Measurements from ENCODE around the gene MYH9.
"Not testable (repeated sequence)": the region's sequence is repeated elsewhere in the genome, so short reads cannot be mapped to it uniquely, and the experiment has no call there.

Gene MYH9

DNA sequence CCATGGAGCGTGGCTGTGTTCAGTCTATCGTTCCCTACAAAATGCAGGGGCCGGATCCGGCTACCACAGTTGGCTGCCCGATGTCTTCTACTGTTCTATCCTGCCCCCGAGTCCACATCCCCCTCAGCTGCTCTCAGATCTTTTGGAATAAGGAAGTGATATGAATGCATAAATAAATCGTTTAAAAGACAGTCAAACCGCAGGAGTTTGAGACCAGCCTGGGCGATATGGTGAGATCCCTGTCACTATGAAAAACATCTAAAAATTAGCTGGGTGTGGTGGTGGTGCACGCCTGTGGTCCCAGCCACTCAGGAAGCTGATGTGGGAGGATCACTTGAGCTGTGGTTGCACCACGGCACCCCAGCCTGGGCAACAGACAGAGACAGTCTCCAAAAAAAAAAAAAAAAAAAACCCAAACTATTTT is 97.8 kb downstream of the MYH9 start:
- DNase-seq = not testable (repeated sequence)

DNA sequence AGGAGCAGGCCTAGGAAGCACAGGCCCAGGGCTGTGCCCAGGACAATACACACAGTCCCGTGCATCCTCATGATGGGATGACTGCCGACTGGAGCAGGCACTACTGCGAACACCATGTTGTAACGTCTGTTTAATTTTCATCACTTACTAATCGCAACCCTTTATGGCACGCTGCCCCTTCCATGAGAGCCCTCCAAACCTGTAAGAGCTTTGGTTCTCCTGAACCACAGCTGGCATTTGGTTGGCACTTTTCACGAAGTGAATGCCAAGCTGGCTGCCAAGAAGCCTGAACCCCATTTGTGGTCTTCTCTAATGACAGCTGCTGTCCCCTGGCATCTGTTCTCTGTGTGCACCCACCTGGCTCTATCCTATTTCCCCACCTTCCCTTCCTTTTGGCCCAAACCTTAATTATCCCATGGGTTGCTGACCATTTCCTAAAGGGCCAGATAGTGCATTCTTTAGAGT is 98.3 kb downstream of the MYH9 start:
- DNase-seq = no peak

DNA sequence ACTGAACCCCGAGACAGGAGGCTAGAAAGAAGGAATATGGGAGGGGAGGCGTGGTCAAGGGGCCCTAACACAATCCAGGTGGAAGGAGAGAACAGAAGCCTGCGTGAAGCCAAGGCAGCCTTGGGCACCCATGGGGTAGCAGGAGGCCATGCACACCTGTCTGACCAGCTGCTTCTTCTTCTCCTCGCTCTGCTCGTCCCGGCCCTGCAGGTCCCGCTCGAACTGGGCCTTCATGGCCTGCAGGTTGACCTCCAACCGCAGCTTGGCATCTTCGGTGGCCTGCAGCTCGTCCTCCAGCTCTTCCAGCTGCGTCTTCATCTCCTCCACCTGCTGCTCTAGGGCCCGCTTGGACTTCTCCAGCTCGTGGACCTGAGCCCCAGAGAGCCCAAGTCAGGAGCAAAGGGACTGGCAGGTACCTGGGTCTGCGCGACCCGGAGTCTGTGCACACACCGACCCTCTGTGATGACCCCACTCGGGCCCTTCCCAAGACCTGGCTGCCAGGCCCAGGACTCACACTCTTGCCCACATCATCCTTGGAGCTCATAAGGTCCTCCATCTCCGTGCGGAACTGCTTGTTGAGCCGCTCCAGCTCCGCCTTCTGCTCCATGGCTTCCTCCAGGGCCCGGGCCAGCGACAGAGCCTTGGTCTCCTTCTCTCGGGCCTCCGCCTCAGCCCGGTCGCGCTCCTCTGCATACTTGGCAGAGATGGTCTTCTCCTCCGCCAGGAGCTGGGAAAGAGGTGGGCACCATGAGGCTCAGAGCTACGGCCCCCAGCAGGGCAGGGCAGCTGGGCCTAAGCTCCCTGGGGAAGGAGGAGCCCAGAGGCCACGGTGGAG is 99.0 kb downstream of the MYH9 start:
- no peak for DNase-seq

DNA sequence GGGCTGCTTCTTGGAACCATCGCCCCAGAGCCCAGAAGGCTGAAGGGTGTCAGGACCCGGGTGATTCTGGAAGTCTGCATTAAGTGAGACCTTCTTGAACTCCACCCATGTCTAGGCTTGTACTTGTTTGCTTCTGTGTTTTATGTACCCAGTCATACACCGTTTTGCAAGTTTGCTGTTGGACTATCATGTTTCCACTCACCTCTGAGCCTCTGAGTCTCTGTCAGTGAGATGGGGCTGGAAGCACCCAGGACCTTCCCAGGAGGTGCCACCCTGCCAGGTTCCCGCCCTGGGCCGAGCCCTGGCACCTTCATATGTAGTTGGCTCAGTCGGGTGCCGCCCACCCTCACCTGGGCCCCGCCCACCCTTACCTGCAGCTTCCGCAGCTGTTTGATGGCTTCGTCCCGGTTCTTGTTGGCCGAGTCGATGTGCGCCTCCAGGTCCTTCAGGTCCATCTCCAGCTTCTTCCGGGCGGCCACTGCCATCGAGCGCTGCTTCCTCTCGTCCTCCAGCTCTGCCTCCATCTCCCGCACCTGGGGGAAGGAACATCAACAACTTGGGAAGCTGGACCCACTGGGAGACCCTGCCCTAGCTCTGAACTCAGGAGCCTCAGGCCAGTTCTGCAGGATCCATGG is 99.8 kb downstream of the MYH9 start:
- no peak for DNase-seq

DNA sequence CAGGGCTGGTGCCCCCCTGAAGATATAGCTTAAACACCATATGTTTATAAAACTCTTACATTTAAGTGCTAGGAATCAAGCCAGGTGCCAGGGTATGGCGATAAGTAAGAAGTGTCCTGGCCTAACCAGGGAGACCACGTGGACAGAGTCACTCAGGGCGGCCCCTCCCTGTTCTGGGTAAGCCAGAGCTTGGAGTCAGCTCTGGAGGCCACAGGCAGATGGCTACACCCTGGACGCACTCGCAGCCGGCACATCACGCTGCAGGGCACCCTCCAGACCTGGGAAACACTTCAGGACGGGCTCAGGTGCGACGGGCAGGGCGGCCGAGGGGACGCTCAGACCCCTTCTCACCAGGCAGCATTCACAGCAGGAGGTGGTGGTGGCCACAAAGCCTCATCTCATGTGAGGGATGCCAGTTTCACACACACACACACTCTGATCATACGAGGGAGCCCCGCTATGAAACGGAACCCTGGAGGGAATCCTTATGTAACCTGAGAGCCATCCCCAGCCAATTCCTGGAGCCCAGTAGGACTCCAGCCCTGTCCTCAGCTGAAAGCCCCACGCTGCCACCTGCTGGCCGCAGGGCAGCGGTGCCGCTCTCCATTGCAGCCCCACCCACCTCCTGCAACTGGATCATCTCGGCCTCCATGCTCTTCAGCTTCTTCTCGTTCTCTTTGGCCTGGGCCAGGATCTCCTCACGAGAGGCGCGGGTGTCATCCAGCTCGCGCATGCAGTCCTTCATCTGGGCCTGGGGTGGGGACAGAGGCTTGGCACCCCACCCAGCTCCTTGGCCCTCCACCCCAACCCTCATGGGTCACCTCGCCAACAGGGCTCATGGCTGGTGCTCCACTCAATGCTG is 101.4 kb downstream of the MYH9 start:
- DNase-seq = peak; percentile 64

DNA sequence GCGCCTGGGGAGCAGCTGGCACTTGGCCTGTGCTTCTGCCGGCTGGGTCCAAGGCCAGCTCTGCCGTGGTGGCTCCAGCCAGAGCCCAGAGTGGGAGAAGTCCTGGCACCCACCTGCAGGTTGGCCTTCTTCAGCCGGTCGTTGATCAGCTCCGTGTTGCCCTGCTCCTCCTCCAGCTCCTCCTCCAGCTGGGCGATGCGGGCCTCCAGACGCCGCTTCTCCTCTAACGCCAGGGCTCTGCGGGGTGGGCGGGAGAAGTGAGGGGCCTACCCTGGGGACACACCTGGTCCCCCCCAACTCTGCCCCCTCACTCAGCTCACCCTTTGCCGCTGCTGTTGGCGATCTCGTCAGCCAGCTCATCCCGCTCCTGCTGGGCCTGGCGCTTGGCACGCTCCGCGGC is 102.2 kb downstream of the MYH9 start:
- DNase-seq = no peak

DNA sequence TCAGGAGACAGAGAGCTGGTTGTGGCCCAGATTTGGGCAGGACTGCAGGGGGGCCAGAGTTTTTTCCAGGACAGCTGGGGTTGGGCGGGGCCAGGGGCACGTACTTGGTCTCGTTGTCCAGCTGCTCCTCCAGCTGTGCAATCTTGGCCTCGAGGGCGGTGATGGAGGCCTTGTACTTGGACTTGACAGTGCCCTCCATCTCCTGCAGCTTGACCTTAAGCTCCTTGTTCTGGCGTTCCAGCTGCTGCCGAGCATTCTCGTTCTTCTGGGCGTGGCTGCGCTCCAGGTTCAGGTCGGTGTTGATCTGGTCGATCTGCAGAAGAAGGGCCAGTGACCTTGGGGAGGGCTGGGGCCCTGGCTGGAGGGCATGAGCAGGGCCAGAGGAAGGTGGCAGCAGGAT is 102.8 kb downstream of the MYH9 start:
- no peak for DNase-seq

DNA sequence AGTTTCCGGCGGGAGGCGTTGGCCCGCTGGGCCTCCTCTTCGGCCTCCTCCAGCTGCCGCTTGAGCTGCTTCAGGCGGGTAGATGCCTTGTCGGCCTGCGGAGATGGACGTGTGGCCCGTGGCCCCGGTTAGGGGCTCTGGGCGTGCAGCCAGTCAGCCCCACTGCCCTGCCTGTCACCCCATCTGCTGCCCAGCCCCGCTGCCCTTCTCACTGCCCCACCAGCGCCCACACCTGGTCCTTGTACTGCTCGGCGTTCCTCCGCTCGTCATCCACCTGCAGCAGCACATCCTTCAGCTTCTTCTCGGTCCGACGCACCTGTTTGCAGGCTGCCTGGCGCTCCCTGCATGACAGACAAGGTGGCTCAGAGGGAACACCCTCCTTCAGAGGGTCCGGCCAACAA is 103.6 kb downstream of the MYH9 start:
- no peak for DNase-seq

DNA sequence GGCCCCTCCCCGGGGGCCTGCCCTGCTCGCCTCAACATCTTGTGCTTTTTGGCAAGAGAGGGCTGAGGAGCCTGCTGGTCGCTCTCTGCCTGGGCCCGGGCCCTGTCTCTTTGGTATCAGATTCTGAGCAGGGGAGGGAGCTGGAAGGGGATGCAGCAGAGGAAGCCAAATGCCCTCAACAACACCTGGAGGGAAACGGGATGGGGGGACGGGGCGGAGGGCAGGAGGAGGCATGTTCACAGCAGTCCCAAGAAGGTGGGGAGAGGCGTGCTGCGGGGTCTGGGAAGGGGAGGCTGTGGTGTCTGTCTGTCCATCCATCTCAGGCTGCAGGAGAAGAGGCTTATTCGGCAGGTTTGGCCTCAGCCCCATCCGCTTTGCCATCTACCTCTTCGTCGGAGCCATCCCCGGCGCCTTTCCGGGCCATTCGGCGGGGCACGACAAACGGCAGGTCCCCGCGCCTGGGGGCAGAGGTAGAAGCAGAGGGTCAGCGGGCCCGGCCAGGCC is 105.4 kb downstream of the MYH9 start:
- no peak for DNase-seq

DNA sequence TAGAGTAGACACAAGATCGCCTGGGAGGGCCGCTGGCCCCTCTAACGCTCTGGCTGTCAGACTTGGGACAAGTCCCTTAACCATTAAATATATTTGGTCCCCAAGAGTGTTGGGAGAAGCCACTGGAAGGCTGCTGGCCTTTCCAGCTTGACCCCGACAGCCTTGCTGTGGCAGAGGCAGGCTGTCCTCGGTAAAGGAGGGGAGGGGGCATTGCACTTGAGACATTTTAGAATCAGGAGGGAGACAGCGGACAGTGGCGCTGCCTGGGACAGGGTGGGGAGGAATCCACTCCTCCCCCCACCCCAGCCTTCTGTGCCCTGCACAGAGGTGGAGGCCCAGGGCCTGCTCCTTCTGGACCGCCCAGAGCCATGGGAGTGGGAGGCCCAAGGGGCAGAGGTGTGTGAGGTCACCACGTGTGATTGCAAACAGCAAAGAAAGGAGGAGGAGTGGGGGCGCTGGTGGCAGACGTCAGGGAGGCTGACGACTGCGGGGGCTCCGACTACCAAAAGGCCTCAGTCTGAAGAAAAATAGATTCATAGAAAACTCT is 105.9 kb downstream of the MYH9 start:
- no peak for DNase-seq

DNA sequence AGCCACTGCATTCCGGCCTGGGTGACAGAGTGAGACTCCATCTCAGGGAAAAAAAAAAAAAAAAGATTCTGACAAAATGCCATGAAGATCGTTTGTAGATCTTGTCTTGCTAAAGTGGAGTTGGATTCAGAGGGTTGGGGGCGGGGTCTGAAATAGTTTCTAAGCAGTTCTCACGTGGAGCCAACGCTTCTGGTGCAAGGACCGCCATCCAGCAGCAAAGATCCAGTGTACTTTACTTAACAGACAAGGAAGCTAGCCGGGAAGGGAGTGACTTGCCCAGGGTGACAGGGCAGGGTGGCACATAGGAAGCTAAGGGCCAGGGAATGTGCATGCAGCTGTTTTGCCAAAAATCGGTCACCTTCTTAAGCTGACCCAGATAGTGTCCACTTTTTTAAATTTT is 107.4 kb downstream of the MYH9 start:
- DNase-seq = no peak

DNA sequence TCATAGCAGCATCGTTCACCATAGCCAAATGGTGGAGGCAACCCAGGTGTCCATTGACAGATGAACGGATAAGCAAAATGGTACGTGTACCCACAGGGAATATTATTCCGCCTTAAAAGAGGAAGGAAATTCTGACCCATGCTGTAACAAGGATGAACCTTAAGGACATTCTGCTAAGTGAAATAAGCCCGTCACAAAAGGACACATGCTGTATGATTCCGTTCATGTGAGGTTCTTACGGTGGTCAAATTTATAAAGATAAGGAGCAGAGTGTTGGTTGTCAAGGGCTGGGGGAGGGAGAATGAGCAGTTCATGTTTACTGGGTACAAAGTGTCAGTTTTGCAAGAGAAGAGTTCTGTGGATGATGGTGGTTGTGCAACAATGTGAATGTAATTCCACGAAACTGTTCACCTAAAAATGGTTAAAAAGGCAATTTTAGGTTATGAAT is 108.5 kb downstream of the MYH9 start:
- DNase-seq = no peak

DNA sequence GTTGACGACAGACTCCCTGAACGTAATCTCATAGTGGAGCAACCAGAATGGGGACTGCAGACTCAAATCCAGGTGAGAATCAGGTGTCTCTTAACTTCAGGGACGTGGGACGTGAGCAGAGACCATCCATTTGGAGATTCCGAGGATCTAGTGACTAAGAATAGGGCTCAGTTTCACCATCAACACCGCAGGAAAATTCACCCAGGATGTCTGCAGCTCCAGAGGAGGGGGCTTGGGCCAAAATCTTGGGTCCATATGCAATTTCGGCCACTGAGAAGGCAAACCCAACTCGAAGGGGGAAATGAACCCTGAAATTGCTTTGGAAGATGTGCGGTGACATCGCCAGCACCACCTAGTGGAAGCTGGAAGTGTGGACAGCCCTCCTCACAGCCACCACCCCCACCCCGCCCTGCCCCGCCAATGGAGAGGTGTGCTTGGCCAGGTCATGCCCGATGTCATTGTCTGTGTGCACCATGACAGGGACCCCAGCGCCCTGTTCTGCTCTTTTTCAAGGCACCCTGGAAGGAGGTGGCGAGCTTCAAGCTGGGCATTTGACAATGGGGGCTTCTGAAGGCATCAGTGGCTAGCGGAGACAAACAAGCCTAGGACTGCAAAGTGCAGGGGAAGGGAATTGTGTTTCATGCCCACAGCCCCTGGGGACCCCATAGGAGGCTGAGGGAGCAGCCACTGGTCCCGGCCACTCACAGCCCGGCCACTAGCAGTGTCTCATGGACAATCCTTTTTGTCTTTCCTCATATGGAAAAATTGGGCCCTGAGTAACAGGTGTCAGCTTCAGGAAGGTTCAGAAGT is 110.1 kb downstream of the MYH9 start:
- no peak for DNase-seq

DNA sequence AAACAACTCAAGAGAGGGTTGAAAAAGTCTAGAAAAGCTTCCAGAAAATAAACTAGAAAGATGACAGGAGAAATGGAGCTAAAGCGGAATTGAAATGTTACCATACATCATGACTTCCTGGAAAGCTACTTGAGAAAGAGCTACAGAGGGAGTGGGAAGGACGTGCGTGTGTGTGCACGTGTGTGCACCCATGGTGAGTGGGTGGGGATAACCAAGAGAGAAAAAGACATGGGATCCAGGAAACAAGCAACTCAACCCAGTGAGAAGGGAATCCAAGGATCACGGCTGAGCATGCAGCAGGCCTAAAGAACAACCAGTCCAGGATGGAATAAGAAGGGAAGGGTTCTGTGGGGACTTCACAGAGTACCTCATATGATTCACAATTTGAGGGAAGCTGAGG is 113.2 kb downstream of the MYH9 start:
- no peak for DNase-seq

DNA sequence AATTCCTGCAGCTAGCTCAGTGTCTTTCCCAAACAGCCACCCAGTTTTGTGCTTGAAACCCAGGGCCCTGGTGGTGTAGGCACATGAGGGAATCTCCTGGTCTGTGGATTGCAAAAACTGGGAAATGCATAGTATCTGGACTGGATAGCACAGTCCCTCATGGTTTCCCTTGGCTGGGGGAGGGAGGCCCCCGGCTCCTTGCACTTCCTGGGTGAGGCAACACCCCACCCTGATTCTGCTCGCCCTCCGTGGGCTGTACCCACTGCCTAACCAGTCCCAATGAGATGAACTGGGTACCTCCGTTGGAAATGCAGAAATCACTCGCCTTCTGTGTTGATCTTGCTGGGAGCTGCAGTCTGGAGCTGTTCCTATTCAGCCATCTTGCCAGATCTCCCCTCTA is 115.8 kb downstream of the MYH9 start:
- DNase-seq = not testable (repeated sequence)

DNA sequence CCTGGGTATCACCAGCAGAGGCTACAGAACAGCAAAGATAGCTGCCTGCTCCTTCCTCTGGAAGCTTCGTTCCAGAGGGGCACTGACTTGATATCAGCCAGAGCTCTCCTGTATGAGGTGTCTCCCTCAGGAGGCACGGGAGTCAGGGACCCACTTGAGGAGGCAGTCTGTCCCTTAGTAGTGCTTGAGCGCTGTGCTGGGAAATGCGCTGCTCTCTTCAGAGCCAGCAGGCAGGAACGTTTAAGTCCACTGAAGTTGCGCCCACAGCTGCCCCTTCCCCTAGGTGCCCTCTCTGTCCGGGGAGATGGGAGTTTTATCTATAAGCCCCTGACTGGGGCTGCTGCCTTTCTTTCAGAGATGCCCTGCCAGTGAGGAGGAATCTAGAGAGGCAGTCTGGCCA is 116.5 kb downstream of the MYH9 start:
- not testable (repeated sequence) for DNase-seq

DNA sequence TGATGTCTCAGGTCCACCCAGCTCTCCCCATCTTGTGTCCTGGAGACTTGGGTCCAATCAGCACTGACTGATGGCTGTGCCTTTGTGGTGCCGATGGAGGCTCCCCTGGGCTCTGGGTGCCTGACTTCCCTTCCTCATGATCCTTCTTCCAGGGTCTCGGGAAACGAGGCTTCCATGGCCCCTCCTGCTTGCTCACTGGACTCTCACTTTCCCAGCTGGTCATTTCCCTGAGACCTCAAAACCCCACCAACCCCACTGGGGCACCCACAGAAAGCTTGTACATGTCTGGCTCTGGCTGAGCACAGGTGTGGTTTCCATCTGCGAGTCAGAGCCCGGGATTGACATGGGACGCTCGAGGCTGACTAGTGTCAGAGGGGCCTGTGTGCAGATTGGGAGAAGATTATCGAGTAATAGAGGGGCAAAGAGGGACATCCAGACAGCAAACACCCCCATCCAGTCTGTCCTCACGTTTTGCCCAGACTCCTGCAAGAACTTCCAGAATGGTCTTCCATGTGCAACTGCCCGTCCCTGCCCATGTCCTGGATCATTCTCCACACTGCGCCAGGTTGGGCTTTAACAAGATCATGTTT is 119.8 kb downstream of the MYH9 start:
- DNase-seq = no peak

DNA sequence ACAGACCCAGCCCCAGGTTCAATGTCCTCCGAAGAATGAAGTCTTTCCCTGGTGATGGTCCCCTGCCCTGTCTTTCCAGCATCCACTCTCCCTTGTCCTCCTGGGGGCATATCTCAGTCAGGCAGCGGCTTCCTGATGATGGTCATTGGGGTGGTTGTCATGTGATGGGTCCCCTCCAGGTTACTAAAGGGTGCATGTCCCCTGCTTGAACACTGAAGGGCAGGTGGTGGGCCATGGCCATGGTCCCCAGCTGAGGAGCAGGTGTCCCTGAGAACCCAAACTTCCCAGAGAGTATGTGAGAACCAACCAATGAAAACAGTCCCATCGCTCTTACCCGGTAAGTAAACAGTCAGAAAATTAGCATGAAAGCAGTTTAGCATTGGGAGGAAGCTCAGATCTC is 120.7 kb downstream of the MYH9 start:
- no peak for DNase-seq

DNA sequence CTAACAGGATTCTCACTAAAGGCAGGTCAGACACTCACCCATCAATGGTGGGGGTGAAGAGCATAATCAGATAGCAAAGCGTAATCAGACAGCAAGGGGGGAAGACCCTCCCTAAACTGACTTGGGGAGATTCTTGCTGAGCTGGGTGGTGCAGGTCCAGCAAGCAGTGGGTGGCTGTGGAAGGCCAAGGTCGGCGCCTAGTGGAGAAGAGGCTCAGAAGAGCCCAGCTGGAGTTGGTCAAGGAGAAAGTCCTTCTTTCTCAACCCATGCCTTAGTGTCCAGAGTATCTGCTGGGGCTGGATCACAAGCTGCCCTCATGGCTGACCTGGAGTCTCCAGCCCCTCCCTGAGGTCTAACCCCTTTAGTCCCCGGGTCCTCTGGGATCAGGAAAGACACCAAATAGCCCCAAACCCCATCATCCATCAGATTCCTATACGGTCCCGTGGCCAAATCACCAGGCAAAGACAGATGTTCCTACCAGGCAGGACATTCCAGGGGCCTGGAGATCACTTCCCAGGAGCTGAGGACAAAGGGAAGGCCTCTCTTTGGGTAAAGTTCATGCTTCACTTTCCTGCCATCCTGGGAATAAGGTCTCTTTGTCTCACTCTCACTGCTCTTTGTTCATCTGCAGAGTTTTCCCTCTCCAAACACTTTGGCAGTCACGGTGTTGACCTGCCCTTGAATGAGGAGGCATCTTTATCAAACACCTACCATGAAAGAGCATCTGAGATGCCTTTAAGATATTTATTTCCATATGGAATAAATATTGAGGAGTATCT is 123.7 kb downstream of the MYH9 start:
- not testable (repeated sequence) for DNase-seq

DNA sequence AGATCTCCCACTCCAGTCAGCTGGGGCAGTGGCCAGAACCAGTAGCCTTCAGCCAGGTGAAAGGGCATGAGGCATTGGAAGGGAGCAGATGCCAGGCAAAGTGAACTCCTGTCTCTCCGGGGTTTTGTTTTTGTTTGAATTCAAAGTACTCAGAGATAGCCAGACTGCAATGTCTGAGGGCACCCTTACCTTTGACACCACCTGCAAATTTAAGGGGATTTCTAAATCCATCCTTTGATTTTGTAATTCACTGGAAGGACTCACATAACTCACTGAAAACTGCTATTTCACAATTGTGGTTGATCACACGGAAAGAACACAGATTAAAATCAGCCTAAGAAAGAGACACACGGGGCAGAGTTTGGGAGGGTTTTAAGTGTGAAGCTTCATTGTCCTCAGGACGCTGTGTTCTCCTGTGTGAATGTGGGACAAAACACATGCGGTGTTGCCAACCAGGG is 124.5 kb downstream of the MYH9 start:
- not testable (repeated sequence) for DNase-seq

DNA sequence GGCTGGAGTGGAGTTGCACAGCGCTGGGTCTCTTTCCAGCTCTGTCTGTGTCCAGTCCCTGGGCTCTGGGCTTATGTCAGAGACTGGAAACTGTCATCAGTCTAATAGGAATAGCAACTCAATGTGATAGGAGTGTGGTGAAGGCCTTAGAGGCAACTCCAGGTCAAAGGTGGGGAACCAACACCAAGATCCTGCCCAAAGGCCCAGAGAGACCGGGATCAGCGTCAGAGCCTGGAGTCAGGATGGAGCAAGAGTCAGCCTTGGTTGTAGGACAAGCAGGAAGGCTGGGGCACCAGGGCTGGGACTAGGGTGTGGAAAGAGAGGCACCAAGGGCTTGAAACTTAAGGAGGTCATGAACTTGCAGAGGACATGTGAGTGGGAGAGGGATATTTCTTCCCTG is 125.5 kb downstream of the MYH9 start:
- not testable (repeated sequence) for DNase-seq
